Keratinocyte (primary cell): Measurements from ENCODE around the gene BTRC. TPM values are rescaled to one million over a fixed set of nuclear protein-coding genes. Genes with fewer than 3 reads are reported as not detected.

Source experiments
- DNase-seq: peaks from one replicate; pipeline ENCODE4 v3.0.0-alpha.2; 2011; ENCODE audit warnings: low read depth, missing footprints, low spot score
- FAIRE-seq: peaks from 2 replicates; lab custom pipeline; 2011; peaks lifted over from hg19 to GRCh38; lab: Jason Lieb, UNC
- H2AFZ ChIP-seq: 2 replicates; pipeline ENCODE4 v1.6.0; 2012; ENCODE audit warnings: low read length, control low read depth, inconsistent platforms; ENCODE audit not compliant: control insufficient read depth
- H3K27ac ChIP-seq: 2 replicates; pipeline ENCODE4 v1.5.1; 2011; ENCODE audit warnings: low read length; ENCODE audit not compliant: control insufficient read depth, insufficient read depth
- H3K27me3 ChIP-seq: 3 replicates; pipeline ENCODE4 v1.6.0; 2011; ENCODE audit warnings: low read length; ENCODE audit not compliant: control insufficient read depth, insufficient read depth; ENCODE audit errors: extremely low read depth
- H3K36me3 ChIP-seq, 2 experiments: 2 replicates in 1 of 2; 3 replicates in 1 of 2; pipeline ENCODE4 v1.5.1; 2011; ENCODE audit warnings: low read length in 2 of 2, mild to moderate bottlenecking in 1 of 2; ENCODE audit not compliant: control insufficient read depth in 2 of 2, insufficient read depth in 2 of 2; ENCODE audit errors: extremely low read depth in 1 of 2
- H3K4me1 ChIP-seq: 3 replicates; pipeline ENCODE4 v1.5.1; 2011; ENCODE audit warnings: low read length; ENCODE audit not compliant: control insufficient read depth, insufficient read depth; ENCODE audit errors: extremely low read depth
- H3K4me2 ChIP-seq: 3 replicates; pipeline ENCODE4 v1.6.0; 2011; ENCODE audit warnings: low read depth, low read length; ENCODE audit not compliant: control insufficient read depth, insufficient read depth; ENCODE audit errors: extremely low read depth
- H3K4me3 ChIP-seq, 3 experiments: fragments of 200-600 bp in 1 of 3; sonication (generic) in 1 of 3; 2 replicates in 2 of 3; 3 replicates in 1 of 3; pipeline ENCODE4 v1.5.1; 2011 to 2016; ENCODE audit warnings: low read length in 3 of 3, mild to moderate bottlenecking in 3 of 3, control low read depth in 2 of 3, inconsistent platforms in 1 of 3, low read depth in 1 of 3, mixed read lengths in 1 of 3, mixed run types in 1 of 3, moderate library complexity in 1 of 3; ENCODE audit not compliant: control insufficient read depth in 2 of 3, insufficient read depth in 2 of 3; ENCODE audit errors: extremely low read depth in 1 of 3
- H3K79me2 ChIP-seq: 2 replicates; pipeline ENCODE4 v1.6.0; 2012; ENCODE audit warnings: low read length; ENCODE audit not compliant: control insufficient read depth, insufficient read depth
- H3K9ac ChIP-seq: 3 replicates; pipeline ENCODE4 v1.6.0; 2011; ENCODE audit warnings: low read length; ENCODE audit not compliant: control insufficient read depth, insufficient read depth; ENCODE audit errors: extremely low read depth
- H3K9me1 ChIP-seq: 3 replicates; pipeline ENCODE4 v1.6.0; 2011; ENCODE audit warnings: low read length; ENCODE audit not compliant: control insufficient read depth, insufficient read depth; ENCODE audit errors: extremely low read depth
- H3K9me3 ChIP-seq: 2 replicates; pipeline ENCODE4 v1.5.1; 2012; ENCODE audit warnings: low read depth, low read length; ENCODE audit not compliant: control insufficient read depth
- H4K20me1 ChIP-seq: 3 replicates; pipeline ENCODE4 v1.6.0; 2011; ENCODE audit warnings: low read length; ENCODE audit not compliant: control insufficient read depth, insufficient read depth; ENCODE audit errors: extremely low read depth
- EZH2 ChIP-seq: IDR thresholded peaks from one replicate; pipeline ENCODE4 v1.6.1; 2012; ENCODE audit warnings: inconsistent platforms, mild to moderate bottlenecking, low read length, moderate library complexity
- dilution Hi-C: fragments of 300-500 bp; cut with MboI; formaldehyde crosslinking; loops from one replicate; pipeline ENCODE4 v1.7.0; 2020; ENCODE audit warnings: low sequenced_read_pairs; ENCODE audit not compliant: extremely low pct_ligation_motif_present
- polyA plus RNA-seq, 5 experiments: library from polyadenylated mRNA; depleted of rRNA in 3 of 5; stranded (reverse) in 3 of 5; stranded (forward) in 1 of 5; unstranded in 1 of 5; fragments of >200 nt; gene quantifications; 1 replicate in 1 of 5; 2 replicates in 3 of 5; 3 replicates in 1 of 5; pipeline versions ENCODE4 v1.2.1 to v1.2.3, GENCODE V29; 2011 to 2012; ENCODE audit warnings: missing spikeins in 2 of 5, low read depth in 1 of 5, low replicate concordance in 1 of 5
- TF ChIP-seq, protein P1 (sequence below), 3 experiments: IDR thresholded peaks in 1 of 3; conservative IDR thresholded peaks in 1 of 3; optimal IDR thresholded peaks in 1 of 3; 2 replicates in 2 of 3; 3 replicates in 1 of 3; pipeline versions ENCODE3 to v1.5.1; 2011; ENCODE audit warnings: low read length in 3 of 3, mild to moderate bottlenecking in 3 of 3, moderate library complexity in 2 of 3, control low read depth in 1 of 3, inconsistent platforms in 1 of 3; ENCODE audit not compliant: insufficient read depth in 2 of 3; ENCODE audit errors: extremely low read depth in 1 of 3

The BTRC gene
- polyA plus RNA-seq, 1 donor (not counting 4 experiments of a cell fraction or from before 2014, with no cell fraction given): 21.7 TPM

DNA sequence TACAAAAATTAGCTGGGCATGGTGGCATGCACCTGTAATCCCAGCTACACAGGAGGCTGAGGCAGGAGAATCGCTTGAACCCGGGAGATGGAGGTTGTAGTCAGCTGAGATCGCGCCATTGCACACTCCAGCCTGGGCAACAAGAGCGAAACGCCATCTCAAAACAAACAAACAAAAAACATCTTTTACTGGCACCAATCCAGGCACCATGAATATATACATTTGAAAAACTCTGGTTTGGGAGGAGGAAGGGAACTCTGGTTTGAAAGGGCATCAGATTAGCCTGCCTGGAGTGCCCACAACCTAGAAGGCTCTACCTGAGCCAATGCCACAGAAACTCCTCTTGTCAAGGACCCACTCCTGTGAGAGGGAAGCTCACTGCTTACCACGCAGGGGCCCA, 218.2 kb downstream of the BTRC start:
- H3K4me3 ChIP-seq: no peak overlapping the region
- peaks cover 8% of the 10 kb centered on the region for H3K4me1 ChIP-seq
- dilution Hi-C loops: no loop called here
- DNase-seq (no peak), FAIRE-seq (no peak)
- no peak for TF ChIP-seq EZH2
- TF ChIP-seq, protein P1, sequence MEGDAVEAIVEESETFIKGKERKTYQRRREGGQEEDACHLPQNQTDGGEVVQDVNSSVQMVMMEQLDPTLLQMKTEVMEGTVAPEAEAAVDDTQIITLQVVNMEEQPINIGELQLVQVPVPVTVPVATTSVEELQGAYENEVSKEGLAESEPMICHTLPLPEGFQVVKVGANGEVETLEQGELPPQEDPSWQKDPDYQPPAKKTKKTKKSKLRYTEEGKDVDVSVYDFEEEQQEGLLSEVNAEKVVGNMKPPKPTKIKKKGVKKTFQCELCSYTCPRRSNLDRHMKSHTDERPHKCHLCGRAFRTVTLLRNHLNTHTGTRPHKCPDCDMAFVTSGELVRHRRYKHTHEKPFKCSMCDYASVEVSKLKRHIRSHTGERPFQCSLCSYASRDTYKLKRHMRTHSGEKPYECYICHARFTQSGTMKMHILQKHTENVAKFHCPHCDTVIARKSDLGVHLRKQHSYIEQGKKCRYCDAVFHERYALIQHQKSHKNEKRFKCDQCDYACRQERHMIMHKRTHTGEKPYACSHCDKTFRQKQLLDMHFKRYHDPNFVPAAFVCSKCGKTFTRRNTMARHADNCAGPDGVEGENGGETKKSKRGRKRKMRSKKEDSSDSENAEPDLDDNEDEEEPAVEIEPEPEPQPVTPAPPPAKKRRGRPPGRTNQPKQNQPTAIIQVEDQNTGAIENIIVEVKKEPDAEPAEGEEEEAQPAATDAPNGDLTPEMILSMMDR (optimal IDR thresholded peaks at IDR 0.05 in 1 of 3, IDR thresholded peaks at IDR 0.05 in 1 of 3, conservative IDR thresholded peaks at IDR 0.05 in 1 of 3; ENCODE audit: extremely low read depth in 1 of 3, insufficient read depth in 2 of 3, low read length in 3 of 3): no peak
- peaks cover 0 to 2% of the 10 kb centered on the region in 2 experiments for H3K36me3 ChIP-seq
- H3K4me2 ChIP-seq: no peak overlapping the region
- H2AFZ ChIP-seq: no peak overlapping the region
- peaks cover 30% of the 10 kb centered on the region for H3K27me3 ChIP-seq
- no peak overlapping the region for H3K9ac ChIP-seq
- H4K20me1 ChIP-seq: no peaks in the 10 kb centered on the region
- H3K27ac ChIP-seq: no peak overlapping the region
- no peaks in the 10 kb centered on the region for H3K9me1 ChIP-seq
- H3K79me2 ChIP-seq: no peaks in the 10 kb centered on the region
- no peaks in the 10 kb centered on the region for H3K9me3 ChIP-seq

- no peak overlapping the region for H3K9ac ChIP-seq
- FAIRE-seq (no peak), DNase-seq (no peak)
- peaks cover 23% of the 10 kb centered on the region for H3K27me3 ChIP-seq
- no peaks in the 10 kb centered on the region for H3K9me1 ChIP-seq
- TF ChIP-seq EZH2: no peak
- TF ChIP-seq, protein P1 (optimal IDR thresholded peaks at IDR 0.05 in 1 of 3, IDR thresholded peaks at IDR 0.05 in 1 of 3, conservative IDR thresholded peaks at IDR 0.05 in 1 of 3; ENCODE audit: extremely low read depth in 1 of 3, insufficient read depth in 2 of 3, low read length in 3 of 3): no peak
- H2AFZ ChIP-seq: no peak overlapping the region
- peaks cover 8% of the 10 kb centered on the region for H3K4me1 ChIP-seq
- no peaks in the 10 kb centered on the region for H4K20me1 ChIP-seq
- dilution Hi-C loops: no loop called here
- H3K36me3 ChIP-seq: peaks cover 0 to 4% of the 10 kb centered on the region in 2 experiments
- H3K79me2 ChIP-seq: no peaks in the 10 kb centered on the region
- H3K9me3 ChIP-seq: no peaks in the 10 kb centered on the region
- no peak overlapping the region for H3K4me3 ChIP-seq
- no peak overlapping the region for H3K27ac ChIP-seq
- no peak overlapping the region for H3K4me2 ChIP-seq
These were observed 218.8 kb downstream of the BTRC start for GRCh38 chr10:101572785-101573184.
